Spleen (tissue), 11 donors: Measurements from ENCODE around the gene PGM5. TPM values are rescaled to one million over a fixed set of nuclear protein-coding genes. Genes with fewer than 3 reads are reported as not detected.

Source experiments
- DNase-seq: peaks from one replicate; pipeline ENCODE4 v3.0.0-alpha.2; 2020
- H3K27ac ChIP-seq, 8 donors: fragments of 200-600 bp; sonication (generic) in 7 of 8; 1 replicate in 4 of 8; 2 replicates in 4 of 8; pipeline versions ENCODE4 v1.5.0 to v1.8.0; 2016 to 2021; ENCODE audit warnings: inconsistent platforms in 4 of 8, mild to moderate bottlenecking in 4 of 8, moderate library complexity in 1 of 8
- H3K27me3 ChIP-seq, 7 donors: fragments of 200-600 bp; sonication (generic) in 6 of 7; replicated peaks in 1 of 7; 1 replicate in 4 of 7; 2 replicates in 3 of 7; pipeline versions ENCODE4 v1.5.0 to v1.8.0; 2016 to 2021; ENCODE audit warnings: inconsistent platforms in 3 of 7, mild to moderate bottlenecking in 1 of 7
- H3K36me3 ChIP-seq, 6 donors: fragments of 200-600 bp; sonication (generic) in 5 of 6; 1 replicate in 4 of 6; 2 replicates in 2 of 6; pipeline versions ENCODE4 v1.5.0 to v1.8.0; 2016 to 2021; ENCODE audit warnings: inconsistent platforms in 2 of 6
- H3K4me1 ChIP-seq, 6 donors: fragments of 200-600 bp; sonication (generic) in 5 of 6; 1 replicate in 3 of 6; 2 replicates in 3 of 6; pipeline versions ENCODE4 v1.5.0 to v1.8.0; 2016 to 2021; ENCODE audit warnings: inconsistent platforms in 3 of 6
- H3K4me3 ChIP-seq, 8 donors: fragments of 200-600 bp; sonication (generic) in 7 of 8; 1 replicate in 4 of 8; 2 replicates in 4 of 8; pipeline versions ENCODE4 v1.5.0 to v1.8.0; 2016 to 2021; ENCODE audit warnings: inconsistent platforms in 4 of 8, mild to moderate bottlenecking in 4 of 8, moderate library complexity in 2 of 8
- H3K9me3 ChIP-seq, 8 donors: fragments of 200-600 bp; sonication (generic) in 7 of 8; 1 replicate in 4 of 8; 2 replicates in 4 of 8; pipeline versions ENCODE4 v1.5.0 to v1.8.0; 2016 to 2021; ENCODE audit warnings: inconsistent platforms in 4 of 8
- POLR2A ChIP-seq, 3 donors: fragments of 450-650 bp; IDR thresholded peaks; one replicate each; pipeline ENCODE4 v1.5.1; 2017; ENCODE audit warnings: antibody characterized with exemption in 3 of 3, mild to moderate bottlenecking in 1 of 3
- POLR2AphosphoS5 ChIP-seq, 3 donors: sonication (generic); formaldehyde crosslinking; IDR thresholded peaks; one replicate each; pipeline ENCODE4 v1.5.1; 2017; ENCODE audit warnings: antibody characterized with exemption in 3 of 3
- WGBS, 5 donors: extraction: QIAGEN DNeasy Blood & Tissue Kit in 3 of 5; methylation state at CpG; one replicate each; pipeline versions ENCODE4 v1.1.5 to v1.1.7; 2013 to 2018; 5-methylcytosine and 5-hydroxymethylcytosine counted together
- intact Hi-C: fragments of 100-400 bp; cut with DNase I; formaldehyde crosslinking; loops from one replicate; pipeline ENCODE4 v1.15.0; 2023; ENCODE audit warnings: low total_unique reads
- polyA plus RNA-seq, 3 donors: library from polyadenylated mRNA; stranded (reverse); fragments of 200-250 nt; gene quantifications; one replicate each; pipeline ENCODE4 v1.2.1, GENCODE V29; 2013
- total RNA-seq, 7 donors: library from RNA; depleted of rRNA in 3 of 7; stranded (reverse); fragments of >200 nt in 3 of 7; fragmentation: NEBNext Ultra II Directional in 4 of 7; extraction: Animal tissue kit (Norgen Biotek cat#: 25700) in 4 of 7; gene quantifications; one replicate each; pipeline versions ENCODE4 v1.1.0 to v1.2.1, GENCODE V29; 2016 to 2021
- TF ChIP-seq, protein P1 (sequence below), 11 experiments: fragments of 200-600 bp in 7 of 11; fragments of 450-650 bp in 4 of 11; sonication (generic) in 4 of 11; IDR thresholded peaks in 8 of 11; conservative IDR thresholded peaks in 3 of 11; 1 replicate in 7 of 11; 2 replicates in 4 of 11; pipeline versions ENCODE4 v1.4.0 to v1.8.0; 2016 to 2021; ENCODE audit warnings: antibody characterized with exemption in 11 of 11, inconsistent platforms in 4 of 11, mild to moderate bottlenecking in 1 of 11
- donor health status: healthy with polysubstance abuse.
- donor health status: DM: no; HTN: no; CAD: no; lungs with moderate emphysema.
- donor health status: DM: no; HTN: no; CAD: no.
- donor health status: Bipolar disorder and iron deficiency.
- donor health status: healthy.
- donor health status: DM: no; HTN: no; CAD: no.
- donor health status: DM: yes; HTN: yes; CAD: no.

The PGM5 gene
- total and polyA plus RNA-seq, 10 donors, result 3.2 to 26.1 (median 14.4) TPM

DNA sequence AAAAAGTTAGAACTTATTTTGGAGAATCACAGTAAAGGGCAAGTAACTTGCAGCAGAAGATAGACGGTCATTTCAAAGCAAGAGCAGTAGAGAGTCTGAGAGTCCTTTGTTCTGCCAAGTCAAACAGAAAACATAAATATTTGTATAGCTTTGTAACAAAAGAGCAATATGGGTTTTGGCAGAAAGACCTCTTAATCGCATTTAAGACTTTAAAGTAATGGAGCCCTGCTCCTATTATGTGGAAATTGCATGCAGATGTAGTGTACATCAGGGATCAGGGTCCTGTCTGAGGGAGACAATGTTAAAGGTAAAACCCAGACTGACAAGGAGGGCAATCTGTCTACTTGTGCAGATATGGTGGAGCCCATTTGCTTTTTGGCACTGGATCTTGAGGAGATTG, 87.2 kb downstream of the PGM5 start:
- no peak for DNase-seq
- Histone ChIP-seq H3K27me3 (no peaks in the 10 kb centered on the region), H3K4me1 (no peaks in the 10 kb centered on the region), H3K27ac (no peak overlapping the region), H3K4me3 (no peak overlapping the region), H3K9me3 (peaks cover 0 to 24% (median 17%) of the 10 kb centered on the region in 8 donors), H3K36me3 (no peaks in the 10 kb centered on the region)
- intact Hi-C loops, result no loop called here
- WGBS, 5 donors, result 78 to 92% (median 89%) methylated on average over 2 of the region's 2 CpGs
- TF ChIP-seq, protein P1, sequence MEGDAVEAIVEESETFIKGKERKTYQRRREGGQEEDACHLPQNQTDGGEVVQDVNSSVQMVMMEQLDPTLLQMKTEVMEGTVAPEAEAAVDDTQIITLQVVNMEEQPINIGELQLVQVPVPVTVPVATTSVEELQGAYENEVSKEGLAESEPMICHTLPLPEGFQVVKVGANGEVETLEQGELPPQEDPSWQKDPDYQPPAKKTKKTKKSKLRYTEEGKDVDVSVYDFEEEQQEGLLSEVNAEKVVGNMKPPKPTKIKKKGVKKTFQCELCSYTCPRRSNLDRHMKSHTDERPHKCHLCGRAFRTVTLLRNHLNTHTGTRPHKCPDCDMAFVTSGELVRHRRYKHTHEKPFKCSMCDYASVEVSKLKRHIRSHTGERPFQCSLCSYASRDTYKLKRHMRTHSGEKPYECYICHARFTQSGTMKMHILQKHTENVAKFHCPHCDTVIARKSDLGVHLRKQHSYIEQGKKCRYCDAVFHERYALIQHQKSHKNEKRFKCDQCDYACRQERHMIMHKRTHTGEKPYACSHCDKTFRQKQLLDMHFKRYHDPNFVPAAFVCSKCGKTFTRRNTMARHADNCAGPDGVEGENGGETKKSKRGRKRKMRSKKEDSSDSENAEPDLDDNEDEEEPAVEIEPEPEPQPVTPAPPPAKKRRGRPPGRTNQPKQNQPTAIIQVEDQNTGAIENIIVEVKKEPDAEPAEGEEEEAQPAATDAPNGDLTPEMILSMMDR (IDR thresholded peaks at IDR 0.05 in 8 of 11, conservative IDR thresholded peaks at IDR 0.05 in 3 of 11), result no peak

DNA sequence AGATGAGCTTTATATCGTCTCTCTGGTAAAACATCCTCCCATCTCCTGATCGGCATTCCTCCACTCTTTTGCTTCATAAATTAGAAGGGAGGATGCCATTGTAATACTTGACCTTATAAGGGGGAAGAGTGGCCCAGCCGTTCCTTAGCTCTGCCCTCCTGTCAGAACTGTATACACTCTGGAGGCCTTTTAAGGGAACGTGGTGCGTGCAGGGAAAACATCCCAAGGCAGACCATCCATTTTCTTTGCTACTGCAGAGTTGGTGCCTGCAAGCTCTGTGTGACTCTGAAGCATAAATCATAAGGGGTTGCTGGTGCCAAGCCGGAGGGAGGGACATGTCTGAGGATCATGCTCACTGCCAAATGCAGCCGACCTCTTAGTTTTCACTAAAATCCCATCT, 90.4 kb downstream of the PGM5 start:
- Histone ChIP-seq H3K27me3 (no peaks in the 10 kb centered on the region), H3K4me3 (no peak overlapping the region), H3K27ac (no peak overlapping the region), H3K4me1 (no peaks in the 10 kb centered on the region), H3K9me3 (peaks cover 0 to 10% (median 6%) of the 10 kb centered on the region in 8 donors), H3K36me3 (no peaks in the 10 kb centered on the region)
- DNase-seq, result no peak
- 66 to 85% (median 76%) methylated on average over 7 of the region's 7 CpGs for WGBS, 5 donors
- intact Hi-C loops, result no loop called here
- TF ChIP-seq POLR2A (IDR thresholded peaks at IDR 0.05), result no peak
- no peak for TF ChIP-seq POLR2AphosphoS5 (IDR thresholded peaks at IDR 0.05)
- TF ChIP-seq, protein P1 (IDR thresholded peaks at IDR 0.05 in 8 of 11, conservative IDR thresholded peaks at IDR 0.05 in 3 of 11), result no peak

DNA sequence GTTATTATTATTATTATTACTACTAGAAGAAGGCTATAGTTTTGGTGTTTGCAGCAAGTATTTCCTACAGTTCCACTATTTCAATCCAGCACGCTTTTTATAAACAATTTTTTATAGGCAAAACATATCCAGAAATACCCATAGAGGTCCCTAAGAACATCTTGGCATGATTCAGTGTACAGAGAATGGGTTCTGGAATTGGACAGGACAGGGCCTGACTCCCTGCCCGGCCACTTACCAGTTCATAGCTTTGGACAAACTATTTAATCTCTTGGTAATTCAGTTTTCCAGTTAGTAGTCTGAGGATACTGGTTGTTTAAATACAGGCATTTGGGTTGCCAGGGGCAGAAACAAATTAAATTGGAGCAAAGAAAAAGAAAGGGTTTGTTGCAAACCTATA, 91.2 kb downstream of the PGM5 start:
- Histone ChIP-seq H3K4me3 (no peak overlapping the region), H3K4me1 (no peaks in the 10 kb centered on the region), H3K27ac (no peak overlapping the region), H3K9me3 (peaks cover 0 to 2% (median 0%) of the 10 kb centered on the region in 8 donors), H3K36me3 (no peaks in the 10 kb centered on the region), H3K27me3 (no peaks in the 10 kb centered on the region)
- TF ChIP-seq POLR2A (IDR thresholded peaks at IDR 0.05) (no peak), POLR2AphosphoS5 (IDR thresholded peaks at IDR 0.05) (no peak)
- TF ChIP-seq, protein P1 (IDR thresholded peaks at IDR 0.05 in 8 of 11, conservative IDR thresholded peaks at IDR 0.05 in 3 of 11), result no peak
- intact Hi-C loops, result no loop called here
- whole genome bisulfite sequencing, 5 donors, result 82 to 91% (median 89%) methylated on average over 2 of the region's 2 CpGs
- DNase-seq, result no peak

DNA sequence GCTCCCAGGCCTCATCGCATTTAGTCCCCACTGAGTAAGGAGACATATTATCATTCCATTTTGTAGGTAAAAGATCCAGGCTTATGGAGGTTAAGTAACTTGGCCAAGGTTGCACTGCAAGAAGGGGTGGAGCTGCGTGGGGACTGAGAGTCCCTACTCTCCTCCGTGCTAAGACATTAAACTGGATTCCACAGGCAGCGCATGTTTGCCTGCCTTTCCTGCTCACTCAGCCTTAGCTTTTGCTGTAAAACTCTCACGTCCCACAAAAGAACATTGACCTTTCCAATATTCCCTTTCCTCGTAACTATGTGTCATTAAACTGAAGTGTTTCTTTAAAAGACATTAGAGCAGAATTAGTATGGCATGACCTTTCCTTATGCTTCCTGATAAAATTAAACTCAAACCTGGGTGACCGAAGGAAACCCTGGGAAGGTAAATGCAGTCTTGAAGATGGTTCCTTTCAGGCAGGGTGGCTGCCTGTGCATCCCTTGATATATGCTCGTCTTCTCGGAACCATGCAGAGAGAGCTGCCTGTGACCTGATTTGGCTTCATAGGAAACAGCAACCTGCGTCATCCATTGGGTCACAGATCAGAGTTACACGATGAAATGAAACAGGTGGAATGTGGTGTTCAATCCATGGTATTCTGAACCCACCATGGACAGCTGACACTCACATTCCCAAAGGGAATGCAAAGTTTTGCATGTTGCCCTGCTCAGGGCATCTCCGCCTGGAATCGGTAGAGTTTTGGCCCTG, 98.3 kb downstream of the PGM5 start:
- Histone ChIP-seq H3K27ac (no peak overlapping the region), H3K4me3 (no peak overlapping the region), H3K4me1 (peaks cover 0 to 15% (median 3%) of the 10 kb centered on the region in 6 donors), H3K36me3 (no peaks in the 10 kb centered on the region), H3K27me3 (no peaks in the 10 kb centered on the region), H3K9me3 (no peaks in the 10 kb centered on the region)
- no peak for TF ChIP-seq POLR2A (IDR thresholded peaks at IDR 0.05)
- TF ChIP-seq, protein P1 (IDR thresholded peaks at IDR 0.05 in 8 of 11, conservative IDR thresholded peaks at IDR 0.05 in 3 of 11), result no peak
- no peak for TF ChIP-seq POLR2AphosphoS5 (IDR thresholded peaks at IDR 0.05)
- DNase-seq, result no peak
- intact Hi-C loops, result no loop called here
- 71 to 89% (median 79%) methylated on average over 13 of the region's 13 CpGs for WGBS, 5 donors
